ENCODE results near the gene CASQ1.

The CASQ1 gene

GRCh38 chr1:160205242-160206035 lies 15.1 kb downstream of the CASQ1 start, which contains the start of gene PEA15:
Gene PEA15, plus strand, starts transcription at chr1:160205384. Its CDS starts 6,161 bp downstream, at chr1:160211545.
- FAIRE-seq: no peak

GRCh38 chr1:160206036-160206389 lies 15.6 kb downstream of the CASQ1 start:
- FAIRE-seq: no peak

- FAIRE-seq: no peak
Observed at GRCh38 chr1:160206421-160207117, 16.2 kb downstream of the CASQ1 start.

- no peak for FAIRE-seq
Observed at GRCh38 chr1:160207118-160207650, 16.8 kb downstream of the CASQ1 start.

- no peak for FAIRE-seq
Observed at GRCh38 chr1:160207771-160208556, 17.6 kb downstream of the CASQ1 start.

- FAIRE-seq: no peak
Observed at GRCh38 chr1:160208557-160209320, 18.4 kb downstream of the CASQ1 start.

- FAIRE-seq: no peak
Observed at GRCh38 chr1:160209321-160210046, 19.1 kb downstream of the CASQ1 start.

GRCh38 chr1:160210561-160210960 lies 20.2 kb downstream of the CASQ1 start:
- no peak for FAIRE-seq

- FAIRE-seq: no peak
Observed at GRCh38 chr1:160211046-160211790, 20.8 kb downstream of the CASQ1 start.

GRCh38 chr1:160214481-160215140 lies 24.2 kb downstream of the CASQ1 start:
- no peak for FAIRE-seq

- no peak for FAIRE-seq
Observed at GRCh38 chr1:160216301-160216700, 25.9 kb downstream of the CASQ1 start.

GRCh38 chr1:160217481-160218051 lies 27.2 kb downstream of the CASQ1 start:
- FAIRE-seq: no peak

- no peak for FAIRE-seq
Observed at GRCh38 chr1:160219062-160219929, 28.9 kb downstream of the CASQ1 start.

- no peak for FAIRE-seq
Observed at GRCh38 chr1:160220301-160220700, 29.9 kb downstream of the CASQ1 start.

- no peak for FAIRE-seq
Observed at GRCh38 chr1:160221089-160221488, 30.7 kb downstream of the CASQ1 start.

GRCh38 chr1:160222546-160222945 lies 32.2 kb downstream of the CASQ1 start:
- FAIRE-seq: no peak

GRCh38 chr1:160224606-160225005 lies 34.2 kb downstream of the CASQ1 start:
- no peak for FAIRE-seq

GRCh38 chr1:160225345-160225744 lies 35.0 kb downstream of the CASQ1 start:
- no peak for FAIRE-seq

- FAIRE-seq: no peak
Observed at GRCh38 chr1:160226623-160227022, 36.2 kb downstream of the CASQ1 start.

All from endometrium (tissue), 2 donors.